Measurements from ENCODE around the gene KCNH1. TPM values are rescaled to one million over a fixed set of nuclear protein-coding genes. Genes with fewer than 3 reads are reported as not detected.

KCNH1 gene
- total and polyA plus RNA-seq, 2 experiments from 2014 or later: 0.28 TPM; not detected in 1

GRCh38 chr1:210822932-210823331 is 311.0 kb downstream of the KCNH1 start:
- TF ChIP-seq STAT1 (IDR thresholded peaks at IDR 0.05; ENCODE audit: unreplicated experiment) (no peak), JUNB (IDR thresholded peaks at IDR 0.05; ENCODE audit: unreplicated experiment) (no peak), ZNF462 (CRISPR knock-in tag; IDR thresholded peaks at IDR 0.05) (no peak)
- H3K9me3 Mint-ChIP-seq: no peaks in the 10 kb centered on the region
- no peaks in the 10 kb centered on the region for H3K36me3 ChIP-seq (ENCODE audit: insufficient read depth)
- no peaks in the 10 kb centered on the region for H3F3A ChIP-seq (replicated peaks; ENCODE audit: low read depth)
- no peak overlapping the region for H3K4me2 ChIP-seq
- no peaks in the 10 kb centered on the region for H3K4me1 Mint-ChIP-seq
- 0 out of 2 replicates have a peak, but pooled peaks cover 3% of the 10 kb centered on the region for H3K9me2 ChIP-seq (ENCODE audit: insufficient read depth)
- no peak overlapping the region for H3K4me3 ChIP-seq
- no peaks in the 10 kb centered on the region for H3K79me2 ChIP-seq (replicated peaks; ENCODE audit: insufficient read depth)
- no peak overlapping the region for H3K4me3 Mint-ChIP-seq
- no peaks in the 10 kb centered on the region for H4K20me1 ChIP-seq (replicated peaks; ENCODE audit: insufficient read depth)
- DNase-seq (ENCODE audit: low spot score) (no peak), ATAC-seq (no peak)
- no peaks in the 10 kb centered on the region for H3K27me3 Mint-ChIP-seq (ENCODE audit: insufficient read depth, low read depth, poor library complexity)
- no peak overlapping the region for H3K27ac ChIP-seq (ENCODE audit: low read depth)
- H3K36me3 Mint-ChIP-seq (ENCODE audit: low read depth): no peaks in the 10 kb centered on the region
- no peaks in the 10 kb centered on the region for H3K4me1 ChIP-seq (ENCODE audit: insufficient read depth)
- no peaks in the 10 kb centered on the region for H3K27me3 ChIP-seq (ENCODE audit: insufficient read depth)
- no peak overlapping the region for H3K27ac Mint-ChIP-seq
- no peak overlapping the region for H2AFZ ChIP-seq

- H3K4me1 ChIP-seq (ENCODE audit: insufficient read depth): no peaks in the 10 kb centered on the region
- H3K4me3 ChIP-seq: no peak overlapping the region
- no peaks in the 10 kb centered on the region for H3K27me3 ChIP-seq (ENCODE audit: insufficient read depth)
- DNase-seq (ENCODE audit: low spot score): no peak
- no peaks in the 10 kb centered on the region for H3K4me1 Mint-ChIP-seq
- H3K36me3 Mint-ChIP-seq (ENCODE audit: low read depth): no peaks in the 10 kb centered on the region
- no peaks in the 10 kb centered on the region for H3K9me2 ChIP-seq (ENCODE audit: insufficient read depth)
- no peaks in the 10 kb centered on the region for H4K20me1 ChIP-seq (replicated peaks; ENCODE audit: insufficient read depth)
- no peak overlapping the region for H3K4me2 ChIP-seq
- no peaks in the 10 kb centered on the region for H3K79me2 ChIP-seq (replicated peaks; ENCODE audit: insufficient read depth)
- H3K27me3 Mint-ChIP-seq (ENCODE audit: insufficient read depth, low read depth, poor library complexity): no peaks in the 10 kb centered on the region
- H3K9me3 Mint-ChIP-seq: no peaks in the 10 kb centered on the region
- no peak overlapping the region for H2AFZ ChIP-seq
- no peaks in the 10 kb centered on the region for H3K36me3 ChIP-seq (ENCODE audit: insufficient read depth)
- no peak overlapping the region for H3K27ac Mint-ChIP-seq
- H3K27ac ChIP-seq (ENCODE audit: low read depth): no peak overlapping the region
- no peak for ATAC-seq
- no peak overlapping the region for H3K4me3 Mint-ChIP-seq
- TF ChIP-seq EZH2phosphoT487 (IDR thresholded peaks at IDR 0.05; ENCODE audit: unreplicated experiment): no peak
- no peaks in the 10 kb centered on the region for H3F3A ChIP-seq (replicated peaks; ENCODE audit: low read depth)
Measured at GRCh38 chr1:210822241-210822640, 311.7 kb downstream of the KCNH1 start.

Measured in GM23338 (cell line).